WTC11 (cell line): ENCODE measurements around the gene RARS2.

ENCODE experiments used
- TF ChIP-seq, protein P1 (sequence below): fragments of 200-600 bp; IDR thresholded peaks from 2 replicates; pipeline ENCODE4 v1.8.0; 2022; ENCODE audit warnings: antibody characterized with exemption
- TF ChIP-seq, protein P2 (sequence below): sonication (generic); formaldehyde crosslinking; IDR thresholded peaks from 2 replicates; pipeline ENCODE4 v1.8.1; 2023; ENCODE audit warnings: mild to moderate bottlenecking, missing genetic modification reagents, moderate library complexity
- TF ChIP-seq, protein P3 (sequence below): sonication (generic); formaldehyde crosslinking; IDR thresholded peaks from 2 replicates; pipeline ENCODE4 v1.8.0; 2022; ENCODE audit warnings: mild to moderate bottlenecking, missing genetic modification reagents

DNA sequence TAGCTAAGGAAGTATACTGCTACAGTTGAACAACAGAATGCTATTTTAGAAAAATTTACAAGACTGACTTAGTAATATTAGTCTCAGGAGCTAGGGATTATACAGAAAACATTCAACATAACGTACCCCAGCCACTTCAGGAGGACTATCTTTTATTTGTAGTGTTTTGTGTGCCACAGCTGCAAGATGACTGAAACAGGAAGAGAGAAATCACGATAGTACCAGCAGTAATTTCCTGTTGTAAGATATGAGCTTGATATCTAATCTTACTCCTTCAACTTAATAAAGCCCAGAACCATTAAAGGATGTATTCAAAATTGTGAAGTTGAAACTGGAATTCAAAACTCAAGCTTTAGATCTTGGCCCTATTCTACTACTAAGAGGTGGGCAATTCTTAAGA lies 75.0 kb downstream of the RARS2 start:
- TF ChIP-seq, protein P1, sequence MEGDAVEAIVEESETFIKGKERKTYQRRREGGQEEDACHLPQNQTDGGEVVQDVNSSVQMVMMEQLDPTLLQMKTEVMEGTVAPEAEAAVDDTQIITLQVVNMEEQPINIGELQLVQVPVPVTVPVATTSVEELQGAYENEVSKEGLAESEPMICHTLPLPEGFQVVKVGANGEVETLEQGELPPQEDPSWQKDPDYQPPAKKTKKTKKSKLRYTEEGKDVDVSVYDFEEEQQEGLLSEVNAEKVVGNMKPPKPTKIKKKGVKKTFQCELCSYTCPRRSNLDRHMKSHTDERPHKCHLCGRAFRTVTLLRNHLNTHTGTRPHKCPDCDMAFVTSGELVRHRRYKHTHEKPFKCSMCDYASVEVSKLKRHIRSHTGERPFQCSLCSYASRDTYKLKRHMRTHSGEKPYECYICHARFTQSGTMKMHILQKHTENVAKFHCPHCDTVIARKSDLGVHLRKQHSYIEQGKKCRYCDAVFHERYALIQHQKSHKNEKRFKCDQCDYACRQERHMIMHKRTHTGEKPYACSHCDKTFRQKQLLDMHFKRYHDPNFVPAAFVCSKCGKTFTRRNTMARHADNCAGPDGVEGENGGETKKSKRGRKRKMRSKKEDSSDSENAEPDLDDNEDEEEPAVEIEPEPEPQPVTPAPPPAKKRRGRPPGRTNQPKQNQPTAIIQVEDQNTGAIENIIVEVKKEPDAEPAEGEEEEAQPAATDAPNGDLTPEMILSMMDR: no peak
- TF ChIP-seq, protein P2, sequence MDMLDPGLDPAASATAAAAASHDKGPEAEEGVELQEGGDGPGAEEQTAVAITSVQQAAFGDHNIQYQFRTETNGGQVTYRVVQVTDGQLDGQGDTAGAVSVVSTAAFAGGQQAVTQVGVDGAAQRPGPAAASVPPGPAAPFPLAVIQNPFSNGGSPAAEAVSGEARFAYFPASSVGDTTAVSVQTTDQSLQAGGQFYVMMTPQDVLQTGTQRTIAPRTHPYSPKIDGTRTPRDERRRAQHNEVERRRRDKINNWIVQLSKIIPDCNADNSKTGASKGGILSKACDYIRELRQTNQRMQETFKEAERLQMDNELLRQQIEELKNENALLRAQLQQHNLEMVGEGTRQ (CRISPR knock-in tag): no peak
- TF ChIP-seq, protein P3, sequence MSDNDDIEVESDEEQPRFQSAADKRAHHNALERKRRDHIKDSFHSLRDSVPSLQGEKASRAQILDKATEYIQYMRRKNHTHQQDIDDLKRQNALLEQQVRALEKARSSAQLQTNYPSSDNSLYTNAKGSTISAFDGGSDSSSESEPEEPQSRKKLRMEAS (CRISPR knock-in tag): no peak
